AG04449 (cell line): ENCODE measurements around the gene PRSS3.
"Not testable (repeated sequence)": the region's sequence is repeated elsewhere in the genome, so short reads cannot be mapped to it uniquely, and the experiment has no call there.

Experiments
- CTCF ChIA-PET: fragments of 350-600 bp; formaldehyde crosslinking; extraction: SDS; loops from one replicate; lab custom pipeline; 2021; ENCODE audit warnings: antibody characterized with exemption; lab: Yijun Ruan, JAX
- POLR2A ChIA-PET: fragments of 400-600, 350-600 bp; formaldehyde crosslinking; extraction: SDS; loops from one replicate; lab custom pipeline; 2020; ENCODE audit warnings: antibody characterized with exemption, inconsistent platforms; lab: Yijun Ruan, JAX
- DNase-seq: peaks from one replicate; pipeline ENCODE4 v3.0.0-alpha.2; 2010; ENCODE audit warnings: low read depth, low spot score
- H3K4me3 ChIP-seq: 2 replicates; pipeline ENCODE4 v1.5.1; 2011; ENCODE audit warnings: low read depth, mild to moderate bottlenecking, control low read depth, low read length
- TF ChIP-seq, protein P1 (sequence below): IDR thresholded peaks from one replicate; pipeline ENCODE4 v1.5.1; 2011; ENCODE audit warnings: mild to moderate bottlenecking, moderate library complexity, low read length, control low read depth, inconsistent platforms; ENCODE audit not compliant: insufficient read depth; ENCODE audit errors: missing control alignments

PRSS3 gene

DNA sequence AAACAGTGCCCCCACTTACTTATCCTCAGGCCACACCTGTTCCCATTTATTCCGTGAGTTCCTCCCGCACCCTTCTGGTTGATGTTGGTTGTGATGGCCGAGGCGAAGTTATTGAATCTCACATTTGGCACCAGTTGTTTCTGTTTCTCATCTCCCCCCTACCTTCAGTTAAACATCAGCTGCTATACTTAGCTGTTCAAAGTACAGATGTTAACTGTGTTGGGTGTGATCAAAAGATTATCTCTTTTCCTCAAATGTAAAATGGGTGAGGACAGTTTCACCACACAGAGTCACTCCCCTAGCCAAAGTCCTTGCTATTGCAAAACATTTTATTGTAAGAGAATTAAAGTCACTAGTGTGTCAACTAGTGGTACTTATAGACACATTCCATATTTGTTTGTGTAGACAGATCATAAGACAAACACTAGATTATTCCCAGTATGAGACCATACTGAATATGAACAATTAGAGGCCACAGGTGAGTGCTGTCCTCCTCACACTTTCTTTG is 43.2 kb upstream of the PRSS3 start:
- H3K4me3 ChIP-seq, result no peak overlapping the region
- ChIA-PET CTCF (interaction anchor here (1.1 to 2.9 kb wide), 5 partner anchors 13 to 128 kb away, joined by 3 to 8 read pairs (median 5); no protein-coding TSS in a partner anchor), POLR2A (no interaction called here)
- DNase-seq, result no peak
- TF ChIP-seq, protein P1, sequence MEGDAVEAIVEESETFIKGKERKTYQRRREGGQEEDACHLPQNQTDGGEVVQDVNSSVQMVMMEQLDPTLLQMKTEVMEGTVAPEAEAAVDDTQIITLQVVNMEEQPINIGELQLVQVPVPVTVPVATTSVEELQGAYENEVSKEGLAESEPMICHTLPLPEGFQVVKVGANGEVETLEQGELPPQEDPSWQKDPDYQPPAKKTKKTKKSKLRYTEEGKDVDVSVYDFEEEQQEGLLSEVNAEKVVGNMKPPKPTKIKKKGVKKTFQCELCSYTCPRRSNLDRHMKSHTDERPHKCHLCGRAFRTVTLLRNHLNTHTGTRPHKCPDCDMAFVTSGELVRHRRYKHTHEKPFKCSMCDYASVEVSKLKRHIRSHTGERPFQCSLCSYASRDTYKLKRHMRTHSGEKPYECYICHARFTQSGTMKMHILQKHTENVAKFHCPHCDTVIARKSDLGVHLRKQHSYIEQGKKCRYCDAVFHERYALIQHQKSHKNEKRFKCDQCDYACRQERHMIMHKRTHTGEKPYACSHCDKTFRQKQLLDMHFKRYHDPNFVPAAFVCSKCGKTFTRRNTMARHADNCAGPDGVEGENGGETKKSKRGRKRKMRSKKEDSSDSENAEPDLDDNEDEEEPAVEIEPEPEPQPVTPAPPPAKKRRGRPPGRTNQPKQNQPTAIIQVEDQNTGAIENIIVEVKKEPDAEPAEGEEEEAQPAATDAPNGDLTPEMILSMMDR, result no peak

DNA sequence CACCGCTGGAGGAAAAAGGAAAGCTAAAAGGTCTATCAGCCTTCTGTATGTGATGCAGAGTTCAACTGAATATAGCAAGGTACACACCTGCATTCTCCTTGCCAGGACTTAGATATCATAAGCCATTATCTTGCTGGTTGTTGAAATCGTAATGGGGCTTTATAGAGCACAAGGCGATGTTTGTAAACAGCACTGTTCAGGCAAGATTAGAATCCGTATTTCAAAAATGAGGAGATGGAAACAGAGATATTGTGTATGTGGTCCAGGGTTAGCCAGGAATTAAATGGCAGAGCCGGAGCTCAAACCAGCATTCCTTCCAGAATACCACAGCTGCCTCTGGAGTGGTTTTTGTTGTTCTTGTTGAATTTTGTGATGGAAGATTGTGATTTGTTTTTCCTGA is 42.6 kb upstream of the PRSS3 start:
- DNase-seq, POLR2A ChIA-PET, H3K4me3 ChIP-seq: not testable (repeated sequence)
- CTCF ChIA-PET, result interaction anchor here (1.1 to 2.9 kb wide), 4 partner anchors 15 to 129 kb away, joined by 4 to 8 read pairs (median 6); no protein-coding TSS in a partner anchor

DNA sequence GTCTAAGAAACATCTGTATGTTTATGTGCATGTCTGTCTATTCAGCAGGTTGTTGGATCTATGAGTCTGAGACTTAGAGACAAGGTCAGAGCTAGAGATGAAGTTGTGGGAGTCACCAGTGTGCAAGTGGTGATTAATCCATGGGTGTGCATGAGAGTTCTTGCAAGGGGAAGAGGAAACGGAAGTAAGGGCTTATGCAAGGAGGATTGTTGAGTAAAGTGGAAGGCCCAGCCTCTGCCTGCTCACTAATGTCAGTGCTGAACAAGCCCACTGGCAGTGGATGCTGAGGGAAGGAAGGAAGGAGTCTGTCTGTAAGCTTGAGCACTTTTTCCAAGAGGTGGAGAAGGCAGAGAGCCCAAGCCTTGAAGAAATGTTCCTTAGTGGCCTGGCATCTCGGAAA is 35.7 kb upstream of the PRSS3 start:
- DNase-seq, POLR2A ChIA-PET, H3K4me3 ChIP-seq: not testable (repeated sequence)
- CTCF ChIA-PET, result interaction anchor here (0.7 kb wide), 1 partner anchor 19 kb away, joined by 3 read pairs; no protein-coding TSS in a partner anchor

DNA sequence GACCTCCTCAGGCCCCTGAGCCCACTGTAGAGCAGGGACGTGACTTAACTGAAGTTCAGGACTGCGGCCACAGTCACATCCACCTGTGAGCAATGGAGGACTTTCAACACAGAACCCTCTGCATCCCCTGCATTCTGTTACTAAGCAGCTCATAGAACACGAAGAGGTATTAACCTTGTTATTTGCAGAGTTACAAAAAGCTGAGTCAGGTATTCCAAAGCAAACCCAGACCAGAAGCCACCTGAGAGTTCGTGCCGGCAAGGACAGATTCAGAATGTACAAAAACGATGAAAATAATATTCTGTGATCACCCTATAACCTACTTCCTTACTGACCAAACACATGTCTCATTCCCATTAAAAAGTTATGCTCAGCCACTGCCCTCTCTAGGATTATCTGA is 33.0 kb upstream of the PRSS3 start:
- TF ChIP-seq, protein P1, result no peak
- DNase-seq, result no peak
- ChIA-PET POLR2A (no interaction called here), CTCF (interaction anchor here (1.0 to 3.0 kb wide), 3 partner anchors 17 to 24 kb away, joined by 3 to 12 read pairs (median 5); no protein-coding TSS in a partner anchor)
- H3K4me3 ChIP-seq, result no peak overlapping the region

DNA sequence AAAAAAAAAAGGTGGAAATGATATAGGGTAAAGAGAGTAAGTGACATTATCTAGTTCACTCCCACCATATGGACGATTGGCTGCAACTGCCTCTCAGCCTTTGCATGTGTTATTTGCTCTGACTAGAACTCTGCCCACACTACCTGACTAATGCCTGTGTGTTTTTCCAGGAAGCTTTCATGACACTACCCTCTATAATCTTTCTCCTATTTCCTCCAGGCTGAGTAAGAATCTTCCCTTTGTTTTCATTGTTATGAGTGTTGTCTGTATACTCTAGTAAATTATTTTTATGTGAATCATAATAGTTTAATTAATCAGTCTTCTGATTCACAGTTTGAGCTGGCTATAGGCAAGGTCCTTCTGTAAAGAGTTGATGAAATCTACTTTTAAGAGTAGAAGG is 31.7 kb upstream of the PRSS3 start:
- CTCF ChIA-PET, result interaction anchor here (0.9 to 3.0 kb wide), 3 partner anchors 15 to 25 kb away, joined by 3 to 12 read pairs (median 4); no protein-coding TSS in a partner anchor
- not testable (repeated sequence) for DNase-seq, H3K4me3 ChIP-seq
- POLR2A ChIA-PET, result interaction anchor here (0.5 kb wide), 1 partner anchor 80 kb away, joined by 4 read pairs; no protein-coding TSS in a partner anchor

DNA sequence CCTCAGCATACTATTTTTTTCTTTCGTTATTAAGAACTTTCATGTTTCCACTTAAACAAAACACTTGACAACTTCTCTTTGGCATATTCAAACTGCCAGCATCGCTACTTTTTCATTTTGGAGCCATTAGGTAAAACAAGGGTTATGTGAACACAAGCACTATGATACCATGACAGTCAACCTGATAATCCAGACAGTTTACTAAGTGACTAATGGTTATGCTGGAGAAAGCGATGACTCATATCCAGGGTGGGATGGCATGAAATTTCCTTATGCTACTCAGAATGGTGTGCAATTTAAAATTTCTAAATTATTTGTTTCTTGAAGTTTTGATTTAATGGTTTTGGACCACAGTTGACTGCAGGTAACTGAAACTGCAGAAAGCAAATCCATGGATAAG is 29.9 kb upstream of the PRSS3 start:
- ChIA-PET CTCF (no interaction called here), POLR2A (no interaction called here)
- H3K4me3 ChIP-seq, result no peak overlapping the region
- DNase-seq, result no peak
- TF ChIP-seq, protein P1, result no peak

DNA sequence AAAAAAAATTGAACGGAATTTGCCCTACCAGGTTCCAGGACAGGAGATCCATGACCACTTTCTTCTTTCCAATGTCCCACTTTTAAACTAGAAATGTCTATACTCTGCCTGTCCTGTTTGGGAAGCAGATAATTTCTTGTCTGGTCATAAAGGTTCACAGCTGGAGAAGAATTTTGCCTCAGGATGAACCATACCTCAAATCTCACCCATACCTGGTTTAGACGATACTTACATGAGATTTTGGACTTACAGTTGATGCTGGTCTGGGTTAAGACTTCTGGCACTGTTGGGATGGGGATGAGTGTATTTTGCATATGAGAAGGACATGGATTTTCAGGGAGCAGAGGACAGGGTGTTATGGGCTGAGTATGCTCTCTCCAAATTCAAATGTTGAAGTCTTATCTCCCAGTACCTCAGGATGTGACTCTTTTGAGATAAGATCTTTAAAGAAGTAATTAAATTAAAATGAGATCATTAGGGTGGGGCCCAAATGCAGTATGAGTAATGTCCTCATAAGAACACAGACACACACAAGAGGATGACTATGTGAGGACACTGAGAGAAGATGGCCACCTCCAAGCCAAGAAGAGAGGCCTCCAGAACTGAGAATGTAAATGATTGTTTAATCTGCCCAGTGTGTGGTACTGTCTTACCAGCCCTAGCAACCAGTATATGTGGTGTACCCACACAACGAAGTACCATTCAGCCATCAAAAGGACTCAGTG is 25.0 kb upstream of the PRSS3 start:
- POLR2A ChIA-PET, H3K4me3 ChIP-seq, DNase-seq: not testable (repeated sequence)
- CTCF ChIA-PET, result interaction anchor here (4.5 kb wide), 1 partner anchor 8 kb away, joined by 20 read pairs; no protein-coding TSS in a partner anchor

DNA sequence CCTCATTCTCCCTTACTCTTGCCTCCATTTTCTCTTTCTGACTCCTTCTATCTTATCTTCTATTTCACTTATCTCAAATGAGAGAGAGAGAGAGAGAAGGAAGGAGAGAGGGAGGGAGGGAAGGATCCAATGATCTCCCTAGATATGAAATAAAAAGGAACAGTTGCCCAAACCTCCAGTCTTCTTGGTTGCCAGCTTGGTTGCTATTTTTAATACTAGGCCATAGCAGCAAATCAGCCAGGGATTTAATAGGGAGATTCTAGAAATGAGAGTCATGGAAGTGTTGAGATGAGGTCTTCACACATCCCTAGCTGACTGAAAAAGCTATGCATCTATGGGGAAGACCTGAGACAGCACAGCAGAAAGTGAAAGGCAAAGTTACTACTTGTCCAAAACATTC is 22.2 kb upstream of the PRSS3 start:
- CTCF ChIA-PET, POLR2A ChIA-PET, DNase-seq, H3K4me3 ChIP-seq: not testable (repeated sequence)

DNA sequence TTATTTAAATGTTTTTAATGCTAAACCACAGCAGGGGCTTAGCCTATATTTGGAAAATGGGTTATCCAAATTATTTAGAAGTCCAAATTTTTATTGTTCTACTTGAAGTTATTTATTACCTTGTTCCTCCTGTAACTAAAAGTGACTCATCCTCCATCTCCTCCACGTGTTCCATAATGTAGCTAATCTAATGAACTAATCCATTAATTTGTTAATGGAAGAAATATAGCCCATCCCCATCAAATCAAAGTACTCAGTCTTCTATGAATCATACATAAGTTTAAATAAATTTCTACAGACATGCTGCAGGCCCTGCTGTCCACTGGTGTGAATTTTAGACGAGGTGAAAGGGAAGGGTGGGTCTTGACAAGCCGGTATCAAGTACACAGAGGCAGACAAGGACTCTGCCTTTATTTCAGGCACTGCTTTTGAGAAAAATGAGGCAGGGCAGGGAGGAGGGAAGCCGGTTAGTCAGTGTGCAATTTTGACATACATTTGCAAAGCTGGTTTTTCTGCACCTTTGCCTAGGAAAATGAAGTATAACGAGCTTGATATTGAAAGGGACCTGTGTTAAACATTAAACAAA is 21.2 kb upstream of the PRSS3 start:
- CTCF ChIA-PET, H3K4me3 ChIP-seq, DNase-seq, POLR2A ChIA-PET: not testable (repeated sequence)
